Esophagus mucosa (tissue), 1 donor: ENCODE data around the gene DNTT. TPM values are rescaled to one million over a fixed set of nuclear protein-coding genes. Genes with fewer than 3 reads are reported as not detected.
A peak's percentile ranks its signal among the peaks of the same experiment; 100 is the strongest.
"Not testable (repeated sequence)": the region's sequence is repeated elsewhere in the genome, so short reads cannot be mapped to it uniquely, and the experiment has no call there.

Experiments used
- ATAC-seq: fragments of 200-7000 bp; cut with Tn5 transposase; one replicate; pipeline ENCODE4 v1.9.1; 2020
- total RNA-seq: library from RNA; stranded (reverse); gene quantifications from one replicate; pipeline ENCODE4 v1.2.4, GENCODE V29; 2023
- donor health status: DM: yes; HTN: yes; CAD: no.

DNTT gene
- total RNA-seq, 1 donor from 2014 or later = not detected

GRCh38 chr10:96276831-96277230 is 27.4 kb upstream of the DNTT start:
- peak; percentile 24 for ATAC-seq

- no peak for ATAC-seq
Measured at GRCh38 chr10:96279191-96279641, 25.0 kb upstream of the DNTT start.

- ATAC-seq = peak; percentile 44
Measured at GRCh38 chr10:96280859-96281258, 23.4 kb upstream of the DNTT start.

GRCh38 chr10:96281444-96282029 is 22.7 kb upstream of the DNTT start:
- no peak for ATAC-seq

GRCh38 chr10:96283351-96283750 is 20.9 kb upstream of the DNTT start:
- ATAC-seq = no peak

- no peak for ATAC-seq
Measured at GRCh38 chr10:96283756-96284155, 20.5 kb upstream of the DNTT start.

GRCh38 chr10:96285331-96285752 is 18.9 kb upstream of the DNTT start:
- ATAC-seq = no peak

- ATAC-seq = peak; percentile 84
Measured at GRCh38 chr10:96287392-96288105, 16.7 kb upstream of the DNTT start.

- ATAC-seq = peak; percentile 44
Measured at GRCh38 chr10:96288151-96288621, 16.0 kb upstream of the DNTT start.

GRCh38 chr10:96289218-96289910 is 14.9 kb upstream of the DNTT start:
- ATAC-seq = no peak

GRCh38 chr10:96290368-96291133 is 13.7 kb upstream of the DNTT start:
- no peak for ATAC-seq

GRCh38 chr10:96292971-96293920 is 11.0 kb upstream of the DNTT start:
- peak; percentile 83 for ATAC-seq

- ATAC-seq = no peak
Measured at GRCh38 chr10:96295475-96295874, 8.8 kb upstream of the DNTT start.

GRCh38 chr10:96297486-96297885 is 6.7 kb upstream of the DNTT start:
- no peak for ATAC-seq

GRCh38 chr10:96298362-96298761 is 5.9 kb upstream of the DNTT start:
- ATAC-seq = no peak

GRCh38 chr10:96299383-96299782 is 4.9 kb upstream of the DNTT start:
- ATAC-seq = no peak

- ATAC-seq = no peak
Measured at GRCh38 chr10:96301616-96302015, 2.6 kb upstream of the DNTT start.

- ATAC-seq = no peak
Measured at GRCh38 chr10:96305019-96305418, 785 bp downstream of the DNTT start.

- no peak for ATAC-seq
Measured at GRCh38 chr10:96306516-96306915, 2.3 kb downstream of the DNTT start.

GRCh38 chr10:96308854-96309253 is 4.6 kb downstream of the DNTT start:
- ATAC-seq = not testable (repeated sequence)

- ATAC-seq = no peak
Measured at GRCh38 chr10:96309628-96310320, 5.5 kb downstream of the DNTT start.
